ENCODE measurements around the gene FTO. TPM values are rescaled to one million over a fixed set of nuclear protein-coding genes. Genes with fewer than 3 reads are reported as not detected.
A peak's percentile ranks its signal among the peaks of the same experiment; 100 is the strongest.

Gene FTO
- total and polyA plus RNA-seq, 7 experiments from 2014 or later = 47.2 to 104 (median 58.3) TPM

DNA sequence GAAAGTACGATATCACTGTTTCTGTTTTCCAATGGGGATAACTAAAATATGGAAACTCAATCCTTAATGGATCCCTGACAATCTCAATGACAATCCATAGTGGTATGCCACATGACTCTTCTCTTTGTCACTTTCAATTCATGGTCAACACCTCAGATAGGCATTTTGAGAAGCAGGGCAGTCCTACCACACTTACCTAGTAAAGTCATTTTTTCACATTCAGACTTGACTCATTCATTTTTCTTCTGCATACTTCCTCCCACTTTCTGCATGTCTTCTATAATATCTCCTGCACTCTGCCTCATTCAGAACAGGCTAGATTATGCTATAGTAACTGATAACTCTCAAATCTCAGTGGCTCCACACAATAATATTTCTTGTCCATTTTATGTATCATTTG, 117.5 kb downstream of the FTO start:
- Mint-ChIP-seq H3K4me1 (peaks cover 5 to 24% (median 15%) of the 10 kb centered on the region in 7 donors), H3K36me3 (peaks cover 0 to 13% (median 4%) of the 10 kb centered on the region in 5 donors), H3K27ac (peak overlapping the region in 4 of 9 donors; percentile 22 to 76 (median 63)), H3K27me3 (no peaks in the 10 kb centered on the region), H3K9me3 (peaks cover 0 to 3% (median 0%) of the 10 kb centered on the region in 11 donors), H3K4me3 (no peak overlapping the region)
- intact Hi-C loops (cut with micrococcal nuclease) = no loop called here
- H3K27ac ChIP-seq (ENCODE audit: low read depth, low read length) = no peak overlapping the region
- POLR2A ChIA-PET = no interaction called here
- H3K36me3 ChIP-seq (ENCODE audit: control insufficient read depth in 2 of 3, insufficient read depth in 3 of 3, low read length in 3 of 3) = peaks cover 0 to 8% (median 0%) of the 10 kb centered on the region in 3 experiments
- ATAC-seq (no peak), DNase-seq (no peak)
- H3K27me3 ChIP-seq (ENCODE audit: control insufficient read depth in 2 of 2, insufficient read depth in 2 of 2, low read length in 2 of 2) = no peaks in the 10 kb centered on the region
- CTCF ChIA-PET = no interaction called here
- no peak overlapping the region for H3K4me3 ChIP-seq (ENCODE audit: low read length)
- H3K9me3 ChIP-seq (ENCODE audit: control insufficient read depth in 2 of 3, low read length in 3 of 3) = no peaks in the 10 kb centered on the region
- H3K4me1 ChIP-seq (ENCODE audit: control insufficient read depth in 2 of 2, insufficient read depth in 2 of 2, low read length in 2 of 2) = peaks cover 8 to 23% of the 10 kb centered on the region in 2 donors

DNA sequence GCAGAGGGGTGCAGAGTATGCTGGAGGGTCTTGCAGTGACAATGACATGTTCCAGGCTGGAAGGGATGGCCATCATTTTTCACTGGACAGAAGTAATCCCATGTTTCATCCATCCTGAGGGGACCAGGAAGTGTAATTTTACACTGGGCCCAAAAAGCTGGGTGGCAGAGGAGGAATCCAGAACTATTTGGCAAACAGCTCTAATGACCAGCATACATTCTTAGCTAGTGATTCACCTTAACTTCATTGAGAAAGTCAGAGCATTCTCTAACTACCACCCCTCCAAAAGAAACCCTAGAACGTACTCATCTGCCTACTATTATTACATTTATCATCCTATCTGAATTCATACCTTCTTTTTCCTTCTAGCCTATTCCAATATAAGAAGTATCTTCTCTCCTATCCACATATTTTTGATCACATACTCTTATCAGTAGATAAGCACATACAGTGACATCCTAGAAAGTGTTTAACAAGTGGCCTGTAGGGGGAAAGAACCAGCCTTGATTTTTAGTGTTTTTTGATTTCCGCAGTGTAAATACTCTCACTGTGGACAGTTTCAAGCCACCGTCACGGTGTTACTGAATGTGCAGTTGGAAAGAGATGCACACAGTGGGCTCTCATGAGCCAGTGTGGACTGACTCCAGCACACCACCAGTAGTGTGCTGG, 118.1 kb downstream of the FTO start:
- intact Hi-C loops (cut with micrococcal nuclease) = loop anchor here in 1 of 2 donors (2.0 kb wide), 1 partner anchor 271 kb away; no protein-coding TSS in a partner anchor
- ATAC-seq (no peak), DNase-seq (no peak)
- POLR2A ChIA-PET = no interaction called here
- CTCF ChIA-PET = interaction anchor here (1.0 kb wide), 1 partner anchor 273 kb away, joined by 4 read pairs; no protein-coding TSS in a partner anchor
- Mint-ChIP-seq H3K27me3 (no peaks in the 10 kb centered on the region), H3K36me3 (peaks cover 0 to 13% (median 0%) of the 10 kb centered on the region in 5 donors), H3K4me1 (peaks cover 0 to 19% (median 13%) of the 10 kb centered on the region in 7 donors), H3K27ac (peak overlapping the region in 5 of 9 donors; percentile 15 to 76 (median 60)), H3K4me3 (no peak overlapping the region), H3K9me3 (no peaks in the 10 kb centered on the region)
- H3K27ac ChIP-seq (ENCODE audit: low read depth, low read length) = no peak overlapping the region
- H3K4me1 ChIP-seq (ENCODE audit: control insufficient read depth in 2 of 2, insufficient read depth in 2 of 2, low read length in 2 of 2) = peaks cover 8 to 23% of the 10 kb centered on the region in 2 donors
- H3K4me3 ChIP-seq (ENCODE audit: low read length) = no peak overlapping the region
- no peaks in the 10 kb centered on the region for H3K27me3 ChIP-seq (ENCODE audit: control insufficient read depth in 2 of 2, insufficient read depth in 2 of 2, low read length in 2 of 2)
- H3K9me3 ChIP-seq (ENCODE audit: control insufficient read depth in 2 of 3, low read length in 3 of 3) = no peaks in the 10 kb centered on the region
- peaks cover 0 to 11% (median 0%) of the 10 kb centered on the region in 3 experiments for H3K36me3 ChIP-seq (ENCODE audit: control insufficient read depth in 2 of 3, insufficient read depth in 3 of 3, low read length in 3 of 3)

DNA sequence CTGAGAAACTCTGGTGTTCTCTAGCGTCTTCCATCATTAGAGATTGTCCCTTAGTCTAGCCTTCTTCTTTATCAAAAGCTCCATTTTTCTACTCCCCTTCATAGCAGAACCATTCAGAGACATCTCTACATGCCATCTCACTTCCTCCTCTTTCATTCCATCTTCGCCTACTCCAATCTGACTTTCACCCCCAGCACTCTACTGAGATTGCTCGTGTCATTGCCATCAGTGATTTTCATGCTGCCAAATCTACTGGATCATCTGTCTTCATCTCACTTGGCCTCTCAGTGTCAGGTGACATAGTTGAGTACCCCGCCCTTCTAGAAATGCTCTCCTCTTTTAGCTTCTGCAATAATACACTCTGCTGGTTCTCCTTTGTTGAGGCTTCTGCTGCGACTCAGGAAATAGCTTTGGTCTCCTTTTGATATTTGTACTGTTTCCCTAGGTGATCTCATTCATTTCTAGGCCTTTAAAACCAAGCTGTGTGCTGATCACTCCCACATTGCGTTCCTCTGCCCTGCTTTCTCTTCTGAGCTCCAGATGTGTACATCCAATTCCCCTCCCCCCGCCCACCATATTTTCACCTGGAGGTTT, 119.1 kb downstream of the FTO start:
- Histone ChIP-seq H3K4me1 (ENCODE audit: control insufficient read depth in 2 of 2, insufficient read depth in 2 of 2, low read length in 2 of 2) (peaks cover 8 to 23% of the 10 kb centered on the region in 2 donors), H3K36me3 (ENCODE audit: control insufficient read depth in 2 of 3, insufficient read depth in 3 of 3, low read length in 3 of 3) (peaks cover 0 to 11% (median 0%) of the 10 kb centered on the region in 3 experiments), H3K9me3 (ENCODE audit: control insufficient read depth in 2 of 3, low read length in 3 of 3) (no peaks in the 10 kb centered on the region), H3K4me3 (ENCODE audit: low read length) (no peak overlapping the region), H3K27ac (ENCODE audit: low read depth, low read length) (peak overlapping the region; percentile 47), H3K27me3 (ENCODE audit: control insufficient read depth in 2 of 2, insufficient read depth in 2 of 2, low read length in 2 of 2) (no peaks in the 10 kb centered on the region)
- peaks cover 0 to 16% (median 0%) of the 10 kb centered on the region in 5 donors for H3K36me3 Mint-ChIP-seq
- DNase-seq (peak in 7 of 9 donors; percentile 63 to 86 (median 77)), ATAC-seq (peak; percentile 97)
- no peak overlapping the region for H3K27ac Mint-ChIP-seq
- no peaks in the 10 kb centered on the region for H3K27me3 Mint-ChIP-seq
- CTCF ChIA-PET = interaction anchor here (0.6 to 1.0 kb wide), 7 partner anchors 49 to 274 kb away, joined by 3 to 5 read pairs (median 3); no protein-coding TSS in a partner anchor
- peaks cover 0 to 19% (median 16%) of the 10 kb centered on the region in 7 donors for H3K4me1 Mint-ChIP-seq
- no peak overlapping the region for H3K4me3 Mint-ChIP-seq
- POLR2A ChIA-PET = interaction anchor here (0.6 kb wide), 1 partner anchor 690 kb away, joined by 4 read pairs; no protein-coding TSS in a partner anchor
- no peaks in the 10 kb centered on the region for H3K9me3 Mint-ChIP-seq
- intact Hi-C loops (cut with micrococcal nuclease) = loop anchor here in 1 of 2 donors (1.0 to 2.0 kb wide), 4 partner anchors 50 to 272 kb away; partner anchors contain the start of gene FTO

DNA sequence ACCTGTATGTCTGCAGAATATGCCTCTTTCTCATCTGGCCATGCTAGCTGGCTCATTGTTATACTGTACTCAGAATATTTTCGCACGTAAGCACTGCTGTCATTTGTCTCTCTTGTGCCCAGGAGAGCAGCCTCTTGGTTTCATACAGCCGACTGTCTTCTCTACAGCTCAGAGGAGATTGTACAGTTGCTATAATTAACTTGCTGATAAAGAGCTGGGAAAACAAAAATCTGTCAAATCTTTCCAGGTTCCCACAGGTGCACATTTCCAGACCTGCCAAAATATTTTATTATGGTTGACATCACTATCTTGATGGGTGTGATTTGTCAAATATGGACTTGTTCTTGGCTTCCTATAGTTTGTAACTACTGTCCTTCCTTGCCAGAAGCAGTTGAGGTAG, 122.7 kb downstream of the FTO start:
- H3K27me3 Mint-ChIP-seq = no peaks in the 10 kb centered on the region
- H3K27me3 ChIP-seq (ENCODE audit: control insufficient read depth in 2 of 2, insufficient read depth in 2 of 2, low read length in 2 of 2) = no peaks in the 10 kb centered on the region
- no peak overlapping the region for H3K27ac Mint-ChIP-seq
- H3K9me3 ChIP-seq (ENCODE audit: control insufficient read depth in 2 of 3, low read length in 3 of 3) = no peaks in the 10 kb centered on the region
- no peak overlapping the region for H3K27ac ChIP-seq (ENCODE audit: low read depth, low read length)
- H3K36me3 ChIP-seq (ENCODE audit: control insufficient read depth in 2 of 3, insufficient read depth in 3 of 3, low read length in 3 of 3) = peaks cover 0 to 11% (median 0%) of the 10 kb centered on the region in 3 experiments
- no peak overlapping the region for H3K4me3 Mint-ChIP-seq
- no peak overlapping the region for H3K4me3 ChIP-seq (ENCODE audit: low read length)
- no peak for ATAC-seq
- peaks cover 8 to 36% (median 20%) of the 10 kb centered on the region in 5 donors for H3K36me3 Mint-ChIP-seq
- DNase-seq = no peak
- ChIA-PET POLR2A (no interaction called here), CTCF (no interaction called here)
- peaks cover 0 to 3% (median 0%) of the 10 kb centered on the region in 11 donors for H3K9me3 Mint-ChIP-seq
- intact Hi-C loops (cut with micrococcal nuclease) = no loop called here
- H3K4me1 Mint-ChIP-seq = peaks cover 5 to 20% (median 13%) of the 10 kb centered on the region in 7 donors
- peaks cover 8 to 23% of the 10 kb centered on the region in 2 donors for H3K4me1 ChIP-seq (ENCODE audit: control insufficient read depth in 2 of 2, insufficient read depth in 2 of 2, low read length in 2 of 2)

DNA sequence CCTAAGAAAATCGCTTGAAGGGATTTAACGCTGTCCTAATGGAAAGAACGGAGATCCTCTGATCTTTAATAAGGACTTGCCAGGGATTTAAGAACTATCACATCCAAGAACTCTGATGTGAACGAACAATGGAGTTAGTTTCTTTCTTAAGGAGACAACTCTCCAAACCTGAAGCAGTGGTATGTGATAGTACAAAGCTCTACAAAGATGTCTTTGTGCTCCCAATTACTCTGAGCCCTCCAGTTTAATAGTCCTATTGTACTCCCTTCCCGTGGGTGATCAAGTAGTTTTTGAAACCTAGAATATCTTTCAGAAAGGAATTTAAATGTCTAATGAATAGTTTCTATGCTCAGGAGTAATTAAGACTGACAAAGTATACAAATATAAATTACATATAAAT, 123.8 kb downstream of the FTO start:
- H3K36me3 ChIP-seq (ENCODE audit: control insufficient read depth in 2 of 3, insufficient read depth in 3 of 3, low read length in 3 of 3) = peaks cover 0 to 11% (median 0%) of the 10 kb centered on the region in 3 experiments
- Mint-ChIP-seq H3K4me3 (no peak overlapping the region), H3K36me3 (peaks cover 11 to 46% (median 29%) of the 10 kb centered on the region in 5 donors), H3K4me1 (peaks cover 0 to 15% (median 9%) of the 10 kb centered on the region in 7 donors), H3K9me3 (peaks cover 0 to 6% (median 0%) of the 10 kb centered on the region in 11 donors), H3K27me3 (no peaks in the 10 kb centered on the region), H3K27ac (no peak overlapping the region)
- H3K27ac ChIP-seq (ENCODE audit: low read depth, low read length) = no peak overlapping the region
- POLR2A ChIA-PET = no interaction called here
- CTCF ChIA-PET = no interaction called here
- ATAC-seq (no peak), DNase-seq (no peak)
- no peaks in the 10 kb centered on the region for H3K9me3 ChIP-seq (ENCODE audit: control insufficient read depth in 2 of 3, low read length in 3 of 3)
- H3K4me1 ChIP-seq (ENCODE audit: control insufficient read depth in 2 of 2, insufficient read depth in 2 of 2, low read length in 2 of 2) = peaks cover 8 to 15% of the 10 kb centered on the region in 2 donors
- H3K27me3 ChIP-seq (ENCODE audit: control insufficient read depth in 2 of 2, insufficient read depth in 2 of 2, low read length in 2 of 2) = no peaks in the 10 kb centered on the region
- intact Hi-C loops (cut with micrococcal nuclease) = no loop called here
- no peak overlapping the region for H3K4me3 ChIP-seq (ENCODE audit: low read length)

DNA sequence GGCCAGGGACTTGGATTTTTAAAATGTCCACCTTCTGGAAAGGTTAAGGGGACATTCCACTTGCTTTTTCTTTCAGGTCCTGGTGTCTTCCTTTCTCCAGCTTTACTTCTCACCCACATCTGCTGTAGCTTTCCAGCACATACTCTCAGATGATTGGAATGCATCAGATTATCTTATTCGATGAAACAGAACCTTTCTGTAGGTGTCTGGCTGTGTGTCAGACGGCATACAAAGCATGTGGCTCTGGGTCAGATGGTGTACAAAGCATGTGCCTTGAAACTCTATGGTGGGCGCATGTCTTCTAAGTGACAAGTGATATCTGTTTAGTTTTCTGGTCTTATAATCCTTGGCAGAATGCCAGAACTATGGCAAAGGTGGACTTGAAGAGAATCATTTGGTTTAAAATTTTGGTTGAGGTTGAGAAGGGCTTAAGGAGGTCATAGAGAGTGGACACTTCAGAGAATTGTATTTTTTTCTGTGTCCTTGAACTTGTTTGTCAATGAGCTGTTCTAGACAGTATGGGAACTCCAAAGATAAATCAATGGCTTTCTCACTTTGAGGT, 125.3 kb downstream of the FTO start:
- no peak overlapping the region for H3K27ac Mint-ChIP-seq
- peaks cover 0 to 8% (median 0%) of the 10 kb centered on the region in 11 donors for H3K9me3 Mint-ChIP-seq
- ATAC-seq (no peak), DNase-seq (no peak)
- ChIA-PET CTCF (no interaction called here), POLR2A (no interaction called here)
- H3K27me3 Mint-ChIP-seq = no peaks in the 10 kb centered on the region
- H3K4me1 ChIP-seq (ENCODE audit: control insufficient read depth in 2 of 2, insufficient read depth in 2 of 2, low read length in 2 of 2) = no peaks in the 10 kb centered on the region
- H3K9me3 ChIP-seq (ENCODE audit: control insufficient read depth in 2 of 3, low read length in 3 of 3) = no peaks in the 10 kb centered on the region
- H3K36me3 ChIP-seq (ENCODE audit: control insufficient read depth in 2 of 3, insufficient read depth in 3 of 3, low read length in 3 of 3) = peaks cover 0 to 11% (median 0%) of the 10 kb centered on the region in 3 experiments
- peaks cover 13 to 56% (median 40%) of the 10 kb centered on the region in 5 donors for H3K36me3 Mint-ChIP-seq
- intact Hi-C loops (cut with micrococcal nuclease) = no loop called here
- H3K27ac ChIP-seq (ENCODE audit: low read depth, low read length) = no peak overlapping the region
- no peaks in the 10 kb centered on the region for H3K27me3 ChIP-seq (ENCODE audit: control insufficient read depth in 2 of 2, insufficient read depth in 2 of 2, low read length in 2 of 2)
- no peak overlapping the region for H3K4me3 ChIP-seq (ENCODE audit: low read length)
- peaks cover 0 to 15% (median 9%) of the 10 kb centered on the region in 7 donors for H3K4me1 Mint-ChIP-seq
- H3K4me3 Mint-ChIP-seq = no peak overlapping the region

All from naive thymus-derived CD4-positive, alpha-beta T cell (primary cell).